Panc1 (cell line): ENCODE data around the gene PSMD12. TPM values are rescaled to one million over a fixed set of nuclear protein-coding genes. Genes with fewer than 3 reads are reported as not detected.

Source experiments
- ATAC-seq: fragments of 200-7000 bp; cut with Tn5 transposase; 2 replicates; pipeline ENCODE4 v1.9.1; 2020; ENCODE audit warnings: mild to moderate bottlenecking, moderate library complexity
- BruUV-seq: library from RNA; stranded (reverse); fragments of 400-500 nt; replicated peaks from 2 replicates; lab custom pipeline; 2021; lab: Mats Ljungman, UMichigan
- CTCF ChIA-PET: fragments of 300-600 bp; sonication (Branson Sonifier 250); formaldehyde crosslinking; loops from one replicate; lab custom pipeline; 2022; ENCODE audit warnings: antibody characterized with exemption; lab: Charles Lee
- POLR2A ChIA-PET: fragments of 300-600 bp; sonication (Branson Sonifier 250); formaldehyde crosslinking; loops from one replicate; lab custom pipeline; 2022; ENCODE audit warnings: antibody characterized with exemption; lab: Charles Lee
- DNase-seq: peaks from one replicate; pipeline ENCODE4 v3.0.0-alpha.2; 2010; ENCODE audit warnings: low read depth, low spot score
- H3K27ac ChIP-seq: 2 replicates; pipeline ENCODE4 v1.5.1; 2011; ENCODE audit warnings: mild to moderate bottlenecking, low read length, inconsistent platforms
- H3K27me3 ChIP-seq: fragments of 200-500 bp; sonication (Bioruptor generic); 2 replicates; pipeline ENCODE4 v1.6.0; 2014; ENCODE audit warnings: low read length, inconsistent platforms; ENCODE audit not compliant: control insufficient read depth, insufficient read depth
- H3K36me3 ChIP-seq: fragments of 200-500 bp; sonication (Bioruptor generic); 2 replicates; pipeline ENCODE4 v1.5.1; 2014; ENCODE audit warnings: inconsistent platforms, mild to moderate bottlenecking, low read length, moderate library complexity; ENCODE audit not compliant: control insufficient read depth, insufficient read depth
- H3K4me1 ChIP-seq: 2 replicates; pipeline ENCODE4 v1.5.1; 2011; ENCODE audit warnings: inconsistent platforms, mild to moderate bottlenecking, low read length, moderate library complexity; ENCODE audit not compliant: control insufficient read depth, insufficient read depth
- H3K4me3 ChIP-seq, 2 experiments: 2 replicates each; pipeline ENCODE4 v1.5.1; 2011 to 2012; ENCODE audit warnings: low read depth in 2 of 2, low read length in 2 of 2, mild to moderate bottlenecking in 2 of 2, inconsistent platforms in 1 of 2, moderate library complexity in 1 of 2
- H3K9me3 ChIP-seq: fragments of 200-500 bp; sonication (Bioruptor generic); 2 replicates; pipeline ENCODE4 v1.5.1; 2014; ENCODE audit warnings: low read depth, mild to moderate bottlenecking, inconsistent platforms, low read length, moderate library complexity; ENCODE audit not compliant: control insufficient read depth, insufficient read depth
- POLR2AphosphoS5 ChIP-seq: IDR thresholded peaks from 2 replicates; pipeline ENCODE4 v1.6.1; 2012; ENCODE audit warnings: mild to moderate bottlenecking, low read depth, low read length, moderate library complexity
- REST ChIP-seq, 2 experiments: IDR thresholded peaks; 2 replicates each; pipeline ENCODE4 v1.6.1; 2011 to 2012; ENCODE audit warnings: low read depth in 2 of 2, control low read depth in 1 of 2, low read length in 1 of 2, mild to moderate bottlenecking in 1 of 2, moderate library complexity in 1 of 2; ENCODE audit not compliant: insufficient read depth in 1 of 2
- SIN3A ChIP-seq: IDR thresholded peaks from 2 replicates; pipeline ENCODE4 v1.6.1; 2012; ENCODE audit warnings: low read depth, mild to moderate bottlenecking, low read length, moderate library complexity, borderline replicate concordance; ENCODE audit not compliant: insufficient read depth
- TCF7L2 ChIP-seq: IDR thresholded peaks from 2 replicates; pipeline ENCODE4 v1.6.1; 2011; ENCODE audit warnings: mild to moderate bottlenecking, low read depth, low read length, inconsistent platforms
- in situ Hi-C: cut with HindIII; loops from 2 replicates; pipeline ENCODE4 v1.10.0; 2016; ENCODE audit warnings: low sequenced_read_pairs, low pct_unique_long_range_greater_than_20kb
- intact Hi-C: fragments of 100-400 bp; cut with micrococcal nuclease; formaldehyde crosslinking; loops from one replicate; pipeline ENCODE4 v1.10.0; 2022; ENCODE audit not compliant: unreplicated experiment
- total RNA-seq: library from RNA; stranded (reverse); gene quantifications from one replicate; pipeline ENCODE4 v1.2.1, GENCODE V29; 2021; ENCODE audit not compliant: unreplicated experiment
- TF ChIP-seq, protein P1 (sequence below): fragments of 450-650 bp; IDR thresholded peaks from 2 replicates; pipeline ENCODE4 v1.5.1; 2017; ENCODE audit warnings: mild to moderate bottlenecking

Gene PSMD12
- total RNA-seq, 1 experiment from 2014 or later: 50.2 TPM

- in situ Hi-C loops (no loop called here), intact Hi-C loops (no loop called here)
- no peaks in the 10 kb centered on the region for H3K4me1 ChIP-seq
- POLR2A ChIA-PET: no interaction called here
- no peaks in the 10 kb centered on the region for H3K9me3 ChIP-seq
- no peak overlapping the region for H3K27ac ChIP-seq
- H3K27me3 ChIP-seq: no peaks in the 10 kb centered on the region
- TF ChIP-seq, protein P1, sequence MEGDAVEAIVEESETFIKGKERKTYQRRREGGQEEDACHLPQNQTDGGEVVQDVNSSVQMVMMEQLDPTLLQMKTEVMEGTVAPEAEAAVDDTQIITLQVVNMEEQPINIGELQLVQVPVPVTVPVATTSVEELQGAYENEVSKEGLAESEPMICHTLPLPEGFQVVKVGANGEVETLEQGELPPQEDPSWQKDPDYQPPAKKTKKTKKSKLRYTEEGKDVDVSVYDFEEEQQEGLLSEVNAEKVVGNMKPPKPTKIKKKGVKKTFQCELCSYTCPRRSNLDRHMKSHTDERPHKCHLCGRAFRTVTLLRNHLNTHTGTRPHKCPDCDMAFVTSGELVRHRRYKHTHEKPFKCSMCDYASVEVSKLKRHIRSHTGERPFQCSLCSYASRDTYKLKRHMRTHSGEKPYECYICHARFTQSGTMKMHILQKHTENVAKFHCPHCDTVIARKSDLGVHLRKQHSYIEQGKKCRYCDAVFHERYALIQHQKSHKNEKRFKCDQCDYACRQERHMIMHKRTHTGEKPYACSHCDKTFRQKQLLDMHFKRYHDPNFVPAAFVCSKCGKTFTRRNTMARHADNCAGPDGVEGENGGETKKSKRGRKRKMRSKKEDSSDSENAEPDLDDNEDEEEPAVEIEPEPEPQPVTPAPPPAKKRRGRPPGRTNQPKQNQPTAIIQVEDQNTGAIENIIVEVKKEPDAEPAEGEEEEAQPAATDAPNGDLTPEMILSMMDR: no peak
- TF ChIP-seq SIN3A (no peak), REST (IDR thresholded peaks at IDR 0.05; ENCODE audit: insufficient read depth in 1 of 2, low read depth in 2 of 2, low read length in 1 of 2) (no peak), TCF7L2 (no peak), POLR2AphosphoS5 (no peak)
- ATAC-seq (no peak), DNase-seq (no peak)
- BruUV-seq: no TSS peak
- CTCF ChIA-PET: no interaction called here
- no peaks in the 10 kb centered on the region for H3K36me3 ChIP-seq
- H3K4me3 ChIP-seq: no peak overlapping the region
Observed at GRCh38 chr17:67297454-67297960, 68.9 kb downstream of the PSMD12 start.

- Histone ChIP-seq H3K4me3 (no peak overlapping the region), H3K27ac (no peak overlapping the region), H3K36me3 (no peaks in the 10 kb centered on the region), H3K9me3 (no peaks in the 10 kb centered on the region), H3K4me1 (no peaks in the 10 kb centered on the region), H3K27me3 (no peaks in the 10 kb centered on the region)
- CTCF ChIA-PET: interaction anchor here (0.6 kb wide), 1 partner anchor 73 kb away, joined by 3 read pairs; no protein-coding TSS in a partner anchor
- DNase-seq: no peak
- ATAC-seq: no peak
- TF ChIP-seq, protein P1: no peak
- TF ChIP-seq REST (IDR thresholded peaks at IDR 0.05; ENCODE audit: insufficient read depth in 1 of 2, low read depth in 2 of 2, low read length in 1 of 2) (no peak), SIN3A (no peak)
- POLR2A ChIA-PET: no interaction called here
- in situ Hi-C loops: no loop called here
- intact Hi-C loops: no loop called here
- BruUV-seq: no TSS peak
Observed at GRCh38 chr17:67294451-67295199, 71.8 kb downstream of the PSMD12 start.
